Activated CD8-positive, alpha-beta memory T cell treated with anti-CD3 and anti-CD28 coated beads for 4 hours (primary cell): ENCODE measurements around the gene HOXD10.

ENCODE experiments used
- DNase-seq, 2 donors: peaks; one replicate each; pipeline ENCODE4 v3.0.0-alpha.2; 2020; ENCODE audit warnings: low read depth in 2 of 2

Gene HOXD10

DNA sequence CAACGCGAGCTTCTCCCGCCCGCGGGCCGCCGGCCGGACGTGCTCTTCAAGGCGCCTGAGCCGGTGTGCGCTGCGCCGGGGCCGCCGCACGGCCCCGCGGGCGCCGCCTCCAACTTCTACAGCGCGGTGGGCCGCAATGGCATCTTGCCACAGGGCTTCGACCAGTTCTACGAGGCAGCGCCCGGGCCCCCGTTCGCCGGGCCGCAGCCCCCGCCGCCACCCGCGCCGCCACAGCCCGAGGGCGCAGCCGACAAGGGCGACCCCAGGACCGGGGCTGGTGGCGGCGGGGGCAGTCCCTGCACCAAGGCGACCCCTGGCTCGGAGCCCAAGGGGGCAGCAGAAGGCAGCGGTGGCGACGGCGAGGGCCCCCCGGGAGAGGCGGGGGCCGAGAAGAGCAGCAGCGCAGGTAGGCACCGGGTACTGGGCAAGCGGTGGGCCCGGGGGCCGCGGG lies 8.8 kb upstream of the HOXD10 start:
- DNase-seq, result no peak

DNA sequence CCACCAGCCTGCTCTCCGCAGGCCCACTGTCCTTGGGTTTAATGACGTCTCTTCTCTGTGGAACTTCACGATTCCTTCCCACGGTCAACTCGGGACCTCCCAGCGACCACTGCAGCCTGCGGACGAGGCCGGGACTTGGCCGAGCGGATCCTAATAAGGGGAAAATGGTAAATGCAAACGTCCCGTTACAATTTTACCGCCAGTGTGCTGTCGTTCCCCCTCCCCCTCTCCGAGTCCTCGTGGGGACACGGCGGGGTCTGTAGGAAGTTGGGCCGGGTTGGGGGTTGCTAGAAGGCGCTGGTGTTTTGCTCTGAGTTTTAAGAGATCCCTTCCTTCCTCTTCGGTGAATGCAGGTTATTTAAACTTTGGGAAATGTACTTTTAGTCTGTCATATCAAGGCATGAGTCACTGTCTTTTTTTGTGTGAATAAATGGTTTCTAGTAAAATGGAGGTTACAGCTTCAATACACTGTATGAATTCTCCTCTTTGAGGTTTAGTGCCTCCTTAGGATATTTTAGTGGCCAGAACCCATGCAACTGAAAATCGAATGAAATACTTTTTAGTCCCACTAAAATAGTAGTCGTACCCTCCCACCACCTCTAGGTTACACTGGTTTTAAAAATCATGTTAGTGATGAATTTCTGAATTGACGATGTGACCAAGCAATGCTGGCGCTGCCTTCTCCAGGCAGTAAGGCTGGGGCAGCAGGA lies 7.2 kb upstream of the HOXD10 start:
- no peak for DNase-seq

DNA sequence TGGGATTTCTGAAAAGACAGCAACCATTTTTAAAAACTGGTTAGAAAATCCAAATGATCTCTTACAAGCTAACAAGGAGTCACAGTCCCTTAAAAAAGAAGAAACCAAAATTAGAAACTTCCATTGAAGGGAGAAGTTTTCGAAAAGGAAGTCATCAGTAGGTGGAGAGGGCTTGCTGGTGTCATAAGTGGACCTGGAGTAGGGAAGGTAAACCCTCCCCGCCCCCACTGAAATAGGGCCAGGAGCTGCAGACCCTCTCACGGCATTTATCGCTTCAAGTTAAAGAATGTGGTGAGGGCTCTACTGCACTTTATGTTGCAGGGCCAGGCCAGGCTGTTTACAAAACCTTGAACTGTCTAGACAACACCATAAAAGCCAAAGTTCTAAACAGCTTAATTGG lies 6.6 kb upstream of the HOXD10 start:
- no peak for DNase-seq

DNA sequence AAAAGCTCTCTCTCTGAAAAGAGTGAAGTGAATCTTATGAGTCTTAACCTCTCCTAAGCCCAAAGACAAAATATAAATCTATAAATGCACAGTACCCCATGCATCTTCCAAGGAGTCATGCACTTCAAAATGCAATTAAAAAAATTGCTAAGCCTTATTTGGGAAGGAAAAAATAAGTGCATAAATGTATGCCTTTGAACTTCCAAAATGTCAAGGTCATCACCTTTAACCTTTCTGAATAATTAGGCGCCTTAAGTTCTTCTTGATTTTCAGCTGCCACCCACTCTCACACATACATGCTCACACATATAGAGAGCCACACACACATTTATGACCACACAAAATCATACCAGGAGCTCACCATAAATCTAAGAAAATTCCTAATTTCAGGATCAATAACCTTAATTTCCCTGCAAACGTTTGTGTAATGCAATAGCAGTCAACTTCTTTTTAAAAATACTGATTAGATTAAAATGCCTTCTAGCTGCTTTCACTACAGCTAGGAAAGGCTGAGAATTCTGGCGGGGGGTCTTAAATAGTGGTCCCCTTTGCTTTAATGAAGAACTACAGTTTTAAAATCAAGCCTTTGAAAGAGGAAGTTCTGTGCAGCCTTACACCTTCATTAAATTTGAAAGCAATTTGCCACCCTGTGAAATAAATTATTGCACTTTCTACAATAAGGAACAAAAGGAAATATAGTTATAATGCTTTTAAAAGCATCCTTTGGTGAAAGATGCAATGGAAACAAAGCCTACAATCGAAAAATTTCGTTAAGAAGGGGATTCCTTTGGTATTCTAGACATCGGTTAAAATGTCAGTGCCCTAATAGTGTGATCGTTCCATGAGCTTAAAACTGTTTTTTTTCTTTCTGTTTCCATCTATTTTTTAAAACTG lies 5.9 kb upstream of the HOXD10 start:
- DNase-seq, result no peak

DNA sequence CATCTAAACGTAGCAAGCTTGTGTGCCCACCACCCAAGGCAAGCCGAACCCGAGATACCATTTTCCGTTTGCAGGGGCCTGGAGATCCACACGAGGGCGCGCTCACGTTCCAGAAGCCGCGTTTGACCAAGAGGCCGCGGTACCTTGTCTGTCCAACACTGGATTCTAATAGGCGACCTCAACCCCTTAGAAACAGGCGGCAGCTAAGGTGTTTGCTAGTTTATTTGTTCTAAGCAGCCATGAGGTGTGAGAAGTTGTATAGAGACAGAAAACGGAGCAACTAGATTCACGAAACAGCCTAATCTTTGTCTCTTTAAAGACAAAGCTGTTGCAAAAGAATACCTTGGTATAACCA lies 5.3 kb upstream of the HOXD10 start:
- no peak for DNase-seq

DNA sequence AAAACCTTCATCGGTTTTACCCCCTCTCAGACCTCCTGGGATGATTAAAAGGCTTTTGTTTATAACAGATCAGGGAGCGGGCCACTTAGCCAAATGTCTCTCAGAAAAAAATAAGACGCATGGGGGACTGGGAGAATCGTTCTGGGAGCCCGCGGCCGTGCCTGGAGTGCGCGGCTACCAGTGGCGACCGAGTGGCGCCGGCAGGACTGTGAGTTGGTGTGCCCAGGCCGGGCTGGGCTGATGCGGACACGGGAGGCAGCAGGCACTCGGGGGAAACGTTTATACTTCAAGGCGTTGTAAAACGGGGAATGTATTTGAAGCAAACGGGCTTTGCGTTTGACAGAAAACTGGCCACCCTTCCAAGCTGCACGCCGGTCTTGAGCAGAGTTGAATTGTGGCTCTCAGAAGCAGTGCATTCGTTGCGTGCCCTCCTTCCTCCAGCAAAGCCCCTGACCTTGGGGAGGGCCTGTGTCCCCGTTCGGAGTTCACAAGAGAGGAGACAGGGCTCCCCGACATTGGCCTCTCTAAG lies 4.7 kb upstream of the HOXD10 start:
- DNase-seq, result no peak

DNA sequence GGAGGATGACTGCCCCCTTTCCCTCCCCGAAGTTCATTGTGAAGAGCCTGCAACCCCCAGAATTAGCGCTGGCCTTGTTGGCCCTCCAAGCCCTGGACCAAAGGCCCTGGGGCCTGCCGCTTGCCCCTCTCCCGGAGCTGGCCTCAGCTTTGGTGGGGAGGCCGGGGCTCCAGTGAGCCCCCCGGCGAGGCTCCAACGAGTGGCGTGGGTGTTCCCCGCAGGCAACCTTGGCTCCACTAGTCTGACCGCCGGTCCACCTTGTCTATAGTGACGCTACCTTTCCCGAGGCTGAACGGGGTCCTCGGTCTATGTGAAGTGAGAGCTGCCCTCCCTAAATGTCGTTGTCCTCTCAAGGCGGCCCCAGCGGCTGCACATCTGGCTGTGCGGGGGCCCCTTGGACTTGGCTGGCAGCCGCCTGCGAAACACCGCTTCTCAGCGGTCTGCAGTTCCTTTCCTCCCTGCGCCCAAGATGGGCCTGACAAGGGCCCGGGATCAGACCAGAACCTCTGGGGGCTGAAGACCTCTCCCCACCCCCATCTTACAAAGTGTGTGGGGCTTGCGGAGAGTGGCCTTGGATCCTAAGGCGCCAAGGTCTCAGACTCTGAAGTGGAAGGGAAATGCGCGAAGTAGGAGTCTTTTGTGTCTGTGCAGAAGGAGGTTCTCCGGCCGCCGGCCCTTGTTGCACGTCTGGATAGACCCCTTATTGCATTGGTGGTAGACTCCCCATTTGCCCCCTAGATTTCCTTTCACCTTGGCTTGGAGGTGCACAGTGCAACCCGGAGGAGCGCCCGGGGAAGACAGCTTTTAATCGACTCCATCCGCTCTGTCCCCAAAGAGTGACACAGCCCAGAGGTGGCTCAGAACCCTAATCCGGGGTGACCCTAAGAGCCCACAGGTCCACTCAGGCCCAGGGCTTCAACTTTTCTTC lies 3.9 kb upstream of the HOXD10 start:
- no peak for DNase-seq

DNA sequence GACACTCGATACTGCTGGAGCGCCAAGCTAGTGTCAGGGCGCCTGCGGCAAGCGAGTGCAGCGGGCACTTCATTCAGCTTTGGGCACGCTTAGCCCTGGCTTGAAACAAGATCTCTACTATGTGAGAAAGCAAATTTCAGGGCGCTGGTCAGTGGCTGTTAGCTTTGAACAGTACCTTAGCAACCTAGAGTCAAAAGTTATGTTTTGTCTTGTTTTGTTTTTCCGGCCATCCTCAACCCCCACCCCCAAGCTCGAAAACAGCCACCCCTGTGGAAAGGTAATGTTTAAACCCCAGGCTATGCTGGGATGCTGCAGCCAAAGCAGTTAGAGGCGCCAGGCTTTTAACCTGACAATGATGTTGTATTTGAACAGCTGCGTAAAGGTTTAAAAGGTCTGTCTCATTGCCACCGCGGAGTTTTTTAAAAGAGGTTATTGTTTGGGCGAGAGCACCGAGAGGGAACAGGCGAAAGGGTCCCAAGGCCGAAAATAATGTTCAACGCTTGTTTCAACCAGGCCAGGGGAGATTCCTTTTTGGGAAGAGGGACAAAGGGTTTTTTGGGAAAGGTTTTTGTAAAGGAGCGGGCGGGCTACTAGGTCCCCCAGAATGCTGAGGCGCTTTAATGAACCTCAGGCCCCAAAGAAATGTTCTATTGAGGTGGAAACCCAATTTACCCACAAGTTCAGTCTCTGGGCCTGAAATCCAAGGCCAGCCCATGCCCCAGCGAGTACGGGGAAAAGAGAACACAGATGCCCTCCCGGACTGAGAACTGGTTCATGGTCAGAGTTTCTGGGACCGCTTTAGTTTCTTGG lies 2.3 kb upstream of the HOXD10 start:
- DNase-seq, result no peak

DNA sequence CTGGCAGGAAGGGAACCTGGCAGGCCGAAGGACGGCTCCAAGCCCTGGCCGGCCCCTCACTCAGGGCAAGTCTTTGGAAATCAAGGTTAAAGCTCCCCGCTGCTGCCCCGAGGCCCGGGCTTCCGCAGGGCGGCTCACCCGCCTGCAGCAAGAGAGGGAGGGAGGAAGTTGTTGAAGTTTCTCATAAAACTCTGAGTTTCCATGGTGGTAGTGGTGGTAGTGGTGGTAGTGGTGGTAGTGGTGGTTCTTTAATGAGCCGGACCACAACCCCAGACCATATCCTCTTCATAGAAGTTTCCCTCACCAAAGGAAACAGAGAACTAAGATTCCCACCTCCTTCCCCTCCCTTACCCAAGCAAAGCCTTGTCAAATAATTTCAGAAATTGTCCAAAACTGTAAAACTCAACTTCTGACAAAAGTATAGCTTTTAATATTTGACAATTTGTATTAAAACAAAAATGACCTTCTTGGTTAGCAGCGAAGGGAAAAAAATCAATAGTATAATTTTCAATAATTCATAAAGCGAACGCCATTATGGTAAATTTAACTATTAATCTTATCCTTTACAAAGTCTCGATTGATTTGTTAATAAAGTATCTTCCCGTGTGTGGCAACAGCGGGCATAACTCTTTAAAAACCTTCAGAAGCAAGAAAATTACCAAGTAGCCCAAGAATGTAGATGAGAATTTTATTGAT lies 1.5 kb upstream of the HOXD10 start:
- no peak for DNase-seq

DNA sequence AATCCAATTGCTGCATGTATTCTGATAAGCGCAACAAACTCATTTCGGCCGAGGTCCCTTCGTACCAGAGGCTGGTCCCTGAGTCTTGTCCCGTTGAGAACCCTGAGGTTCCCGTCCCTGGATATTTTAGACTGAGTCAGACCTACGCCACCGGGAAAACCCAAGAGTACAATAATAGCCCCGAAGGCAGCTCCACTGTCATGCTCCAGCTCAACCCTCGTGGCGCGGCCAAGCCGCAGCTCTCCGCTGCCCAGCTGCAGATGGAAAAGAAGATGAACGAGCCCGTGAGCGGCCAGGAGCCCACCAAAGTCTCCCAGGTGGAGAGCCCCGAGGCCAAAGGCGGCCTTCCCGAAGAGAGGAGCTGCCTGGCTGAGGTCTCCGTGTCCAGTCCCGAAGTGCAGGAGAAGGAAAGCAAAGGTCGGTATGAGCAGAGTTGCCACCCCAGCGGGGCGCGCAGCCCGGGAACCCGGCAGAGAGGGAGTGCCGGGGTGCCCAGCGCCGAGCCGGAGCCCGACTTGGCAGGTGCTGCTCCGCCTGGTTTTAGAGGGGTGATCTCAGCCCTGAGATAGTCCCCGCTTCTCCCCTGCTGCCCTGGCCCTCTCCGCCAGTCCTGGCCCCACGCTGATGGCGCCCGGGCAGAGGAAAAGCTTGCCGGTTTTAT lies 714 bp downstream of the HOXD10 start:
- DNase-seq, result no peak

DNA sequence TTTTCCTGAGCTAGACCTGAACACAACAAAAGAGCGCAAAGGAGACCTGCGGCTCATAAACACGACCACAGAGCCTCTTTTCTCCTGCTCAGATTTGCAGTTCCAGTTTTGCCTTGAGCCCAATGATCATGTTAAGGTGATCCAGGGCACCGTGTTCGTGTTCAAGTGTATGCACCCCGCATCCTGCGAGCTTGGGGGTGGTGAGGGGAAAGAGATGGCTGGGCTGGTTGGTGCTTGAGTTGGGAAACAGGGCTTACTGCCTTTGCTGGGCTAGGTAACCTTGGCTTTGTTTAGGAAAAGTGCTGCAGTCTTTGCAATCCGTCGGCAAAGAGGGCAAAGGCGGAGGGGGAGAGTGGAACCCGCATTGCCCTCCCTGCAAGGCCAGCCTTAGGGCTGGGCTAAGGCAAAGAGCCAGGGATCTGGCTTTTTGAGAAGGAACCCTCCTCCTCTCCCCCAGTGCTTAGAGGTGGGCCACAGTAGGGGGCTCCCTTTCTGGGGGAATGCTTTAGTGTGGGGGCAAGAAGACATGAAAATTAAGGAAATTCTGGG lies 1.3 kb downstream of the HOXD10 start:
- no peak for DNase-seq

DNA sequence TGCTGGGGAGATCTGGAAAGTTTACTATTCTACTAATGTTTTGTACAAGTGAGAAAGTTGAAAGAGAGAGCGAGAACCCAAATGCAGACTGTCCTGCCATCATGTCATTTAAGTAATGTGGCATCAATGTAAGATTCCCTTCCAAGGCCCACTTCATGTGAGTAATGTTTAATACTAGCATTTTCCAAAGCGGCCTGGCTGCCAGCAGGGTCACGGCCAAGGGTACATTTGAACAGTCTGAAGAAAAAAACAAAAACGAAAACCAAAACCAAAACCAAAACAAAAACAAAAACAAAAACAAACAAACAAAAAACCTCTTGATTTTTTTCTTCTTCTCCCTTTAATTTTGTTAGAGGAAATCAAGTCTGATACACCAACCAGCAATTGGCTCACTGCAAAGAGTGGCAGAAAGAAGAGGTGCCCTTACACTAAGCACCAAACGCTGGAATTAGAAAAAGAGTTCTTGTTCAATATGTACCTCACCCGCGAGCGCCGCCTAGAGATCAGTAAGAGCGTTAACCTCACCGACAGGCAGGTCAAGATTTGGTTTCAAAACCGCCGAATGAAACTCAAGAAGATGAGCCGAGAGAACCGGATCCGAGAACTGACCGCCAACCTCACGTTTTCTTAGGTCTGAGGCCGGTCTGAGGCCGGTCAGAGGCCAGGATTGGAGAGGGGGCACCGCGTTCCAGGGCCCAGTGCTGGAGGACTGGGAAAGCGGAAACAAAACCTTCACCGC lies 2.2 kb downstream of the HOXD10 start:
- no peak for DNase-seq

DNA sequence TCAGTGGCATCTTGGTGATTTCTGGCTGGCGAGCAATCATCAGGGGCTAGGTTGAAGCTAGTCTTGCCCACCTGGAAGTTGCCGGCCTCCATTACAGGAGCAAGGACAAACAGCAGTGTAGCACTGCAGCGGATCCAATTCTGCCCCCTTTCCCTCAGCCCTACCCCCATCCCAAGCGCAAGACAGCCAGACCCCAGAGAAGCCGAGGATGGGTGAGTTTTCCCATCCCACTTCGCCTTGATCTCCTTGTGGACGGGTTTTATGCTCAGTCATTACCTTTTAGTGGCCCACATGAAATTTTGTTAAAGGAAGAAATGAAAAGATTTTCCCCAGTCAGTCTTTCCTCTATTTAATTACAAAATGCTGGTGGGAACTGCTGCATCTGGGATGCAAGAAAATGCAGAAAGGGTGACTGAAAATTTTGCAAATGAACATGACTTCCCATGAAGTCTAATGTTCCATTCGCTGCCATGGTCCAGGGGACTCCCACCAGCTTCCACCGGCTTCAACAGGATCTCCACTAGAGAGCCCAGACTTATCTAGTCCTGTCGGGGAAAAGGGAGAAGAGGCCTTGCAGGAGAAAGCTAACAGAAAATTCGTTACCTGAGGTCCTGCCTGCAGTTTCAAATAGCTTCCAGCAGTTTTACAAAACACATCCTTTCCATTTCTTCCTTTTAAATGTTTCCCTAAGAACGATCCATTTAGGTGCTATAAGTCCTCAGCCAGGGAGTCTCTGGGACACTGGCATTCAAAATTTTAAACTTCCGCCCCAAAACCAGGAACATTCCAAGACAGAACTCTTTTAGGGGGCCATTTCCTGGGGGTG lies 4.0 kb downstream of the HOXD10 start:
- no peak for DNase-seq

DNA sequence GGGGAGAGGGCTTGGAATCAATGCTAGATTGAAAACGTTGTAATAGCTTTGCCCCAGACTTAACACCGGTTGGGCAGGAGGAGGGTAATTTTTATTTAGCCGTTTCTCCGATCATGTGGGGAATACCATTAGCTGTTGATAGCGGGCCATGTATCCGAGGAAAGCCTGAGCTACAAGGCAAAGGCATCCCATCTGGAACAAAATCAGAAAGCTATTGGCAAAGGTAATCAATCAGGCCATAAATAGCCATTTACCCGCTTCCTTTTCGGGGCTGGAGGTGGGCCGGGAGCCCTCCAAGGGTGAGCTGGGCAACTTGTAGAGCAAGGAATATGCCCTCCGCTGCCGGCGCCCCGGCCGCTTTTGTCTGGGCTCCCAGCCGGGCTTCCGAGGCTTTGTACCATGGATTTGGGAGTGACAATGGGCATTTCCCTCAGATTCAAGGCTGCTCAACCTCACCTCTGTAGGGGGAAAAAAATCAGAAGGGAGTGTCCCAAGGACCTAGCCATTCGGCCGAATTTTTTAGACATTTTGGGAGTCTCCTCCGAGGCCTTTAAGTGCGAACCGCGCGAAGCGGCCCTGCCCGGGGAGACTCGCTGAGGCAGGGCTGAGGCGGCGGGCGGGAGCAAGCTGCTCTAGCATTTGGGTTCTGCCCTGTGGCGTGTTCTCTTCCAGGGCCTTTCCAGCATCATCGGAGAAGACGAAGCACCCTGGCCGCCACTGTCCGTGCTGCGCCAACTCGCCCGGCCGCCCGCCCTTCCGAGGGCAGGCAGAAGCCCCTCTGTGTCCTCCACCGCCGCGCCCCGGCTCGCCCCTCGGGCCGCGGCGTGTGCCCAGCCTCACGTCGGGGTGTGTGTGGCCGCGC lies 4.8 kb downstream of the HOXD10 start:
- no peak for DNase-seq

DNA sequence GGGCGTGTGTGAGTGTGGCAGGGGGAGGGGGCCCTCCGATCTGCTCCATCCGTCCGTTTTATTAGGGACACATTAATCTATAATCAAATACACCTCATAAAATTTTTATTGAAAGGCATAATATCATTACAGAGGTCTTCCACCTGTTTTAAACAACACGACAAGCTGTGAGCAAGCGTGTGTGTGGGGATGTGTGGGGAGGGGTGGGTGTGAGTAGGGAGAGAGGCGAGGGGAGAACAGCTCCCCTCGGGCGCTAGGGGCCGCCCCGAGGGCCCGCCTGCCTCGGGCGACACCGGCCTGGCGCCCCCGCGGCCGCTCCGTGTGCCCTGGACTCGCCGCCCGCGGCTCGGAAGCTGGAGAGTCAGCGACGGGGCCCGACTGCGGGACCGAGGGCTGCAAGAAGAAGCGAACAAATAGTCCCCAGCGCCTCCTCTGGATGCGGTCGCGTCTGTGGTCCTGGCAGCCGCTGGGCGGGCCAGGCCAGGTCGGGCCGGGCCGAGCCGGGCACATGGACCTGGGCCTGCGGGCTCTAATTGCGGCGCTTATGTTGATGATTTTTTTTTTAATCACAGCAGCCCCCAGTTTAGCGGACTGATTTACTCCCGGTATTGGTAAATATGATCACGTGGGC lies 5.6 kb downstream of the HOXD10 start:
- DNase-seq, result no peak

DNA sequence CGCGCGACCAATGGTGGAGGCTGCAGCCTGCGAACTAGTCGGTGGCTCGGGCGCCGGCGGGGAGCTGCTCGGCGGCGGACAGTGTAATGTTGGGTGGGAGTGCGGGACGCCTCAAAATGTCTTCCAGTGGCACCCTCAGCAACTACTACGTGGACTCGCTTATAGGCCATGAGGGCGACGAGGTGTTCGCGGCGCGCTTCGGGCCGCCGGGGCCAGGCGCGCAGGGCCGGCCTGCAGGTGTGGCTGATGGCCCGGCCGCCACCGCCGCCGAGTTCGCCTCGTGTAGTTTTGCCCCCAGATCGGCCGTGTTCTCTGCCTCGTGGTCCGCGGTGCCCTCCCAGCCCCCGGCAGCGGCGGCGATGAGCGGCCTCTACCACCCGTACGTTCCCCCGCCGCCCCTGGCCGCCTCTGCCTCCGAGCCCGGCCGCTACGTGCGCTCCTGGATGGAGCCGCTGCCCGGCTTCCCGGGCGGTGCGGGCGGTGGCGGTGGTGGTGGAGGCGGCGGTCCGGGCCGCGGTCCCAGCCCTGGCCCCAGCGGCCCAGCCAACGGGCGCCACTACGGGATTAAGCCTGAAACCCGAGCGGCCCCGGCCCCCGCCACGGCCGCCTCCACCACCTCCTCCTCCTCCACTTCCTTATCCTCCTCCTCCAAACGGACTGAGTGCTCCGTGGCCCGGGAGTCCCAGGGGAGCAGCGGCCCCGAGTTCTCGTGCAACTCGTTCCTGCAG lies 6.3 kb downstream of the HOXD10 start, which contains the start of gene HOXD9:
Gene HOXD9, plus strand, starts transcription at position 37 of the 728 bp plus-strand sequence. Its CDS starts 50 bp downstream, at position 87.
- DNase-seq, result no peak
